GM10266 (cell line): ENCODE results near the gene SHC1.
"Not testable (repeated sequence)": the region's sequence is repeated elsewhere in the genome, so short reads cannot be mapped to it uniquely, and the experiment has no call there.

Experiments
- DNase-seq: peaks from one replicate; pipeline ENCODE4 v3.0.0; 2012; ENCODE audit errors: extremely low spot score
- CTCF ChIP-seq: IDR thresholded peaks from 2 replicates; pipeline ENCODE4 v1.5.1; 2012; ENCODE audit warnings: mild to moderate bottlenecking, low read depth; ENCODE audit not compliant: control insufficient read depth, insufficient read depth; ENCODE audit errors: missing control alignments

The SHC1 gene

GRCh38 chr1:154982897-154983648, 12.5 kb upstream of the SHC1 start, which contains the start of gene FLAD1:
TSS of gene FLAD1 (plus strand) at chr1:154983344. CDS start at chr1:154983695, 351 bp downstream.
- TF ChIP-seq CTCF, result no peak
- peak; percentile 94 for DNase-seq

GRCh38 chr1:154982341-154982740, 11.8 kb upstream of the SHC1 start:
- DNase-seq, result no peak
- TF ChIP-seq CTCF, result no peak

- no peak for DNase-seq
- no peak for TF ChIP-seq CTCF
Observed at GRCh38 chr1:154978360-154978759, 7.8 kb upstream of the SHC1 start.

GRCh38 chr1:154977762-154978161, 7.2 kb upstream of the SHC1 start:
- not testable (repeated sequence) for DNase-seq

- peak; percentile 39 for DNase-seq
- no peak for TF ChIP-seq CTCF
Observed at GRCh38 chr1:154975409-154976059, 5.0 kb upstream of the SHC1 start.

GRCh38 chr1:154974808-154975408, 4.4 kb upstream of the SHC1 start:
- TF ChIP-seq CTCF, result no peak
- peak; percentile 87 for DNase-seq

- no peak for TF ChIP-seq CTCF
- DNase-seq, result peak; percentile 93
Observed at GRCh38 chr1:154974102-154974807, 3.7 kb upstream of the SHC1 start, which contains the start of gene CKS1B. TSS of gene CKS1B (plus strand) at chr1:154974681. CDS start at chr1:154974746, 65 bp downstream.
